ENCODE results near the gene KCNIP2. TPM values are rescaled to one million over a fixed set of nuclear protein-coding genes. Genes with fewer than 3 reads are reported as not detected.
A peak's percentile ranks its signal among the peaks of the same experiment; 100 is the strongest.

KCNIP2 gene
- total and polyA plus RNA-seq, 2 donors (not counting 3 experiments of a cell fraction or from before 2014, with no cell fraction given): 0.36 to 2.2 TPM

- H2AFZ ChIP-seq (ENCODE audit: low read depth, low read length): no peak overlapping the region
- peaks cover 5 to 6% of the 10 kb centered on the region in 2 experiments for H3K36me3 ChIP-seq (ENCODE audit: control insufficient read depth in 2 of 2, extremely low read depth in 1 of 2, insufficient read depth in 2 of 2, low read length in 2 of 2)
- H3K9ac ChIP-seq (replicated peaks; ENCODE audit: extremely low read depth, insufficient read depth, low read length): peak overlapping the region; percentile 91
- intact Hi-C loops (cut with micrococcal nuclease): loop anchor here (5.0 kb wide), 1 partner anchor 34 kb away; the partner anchor contains the start of gene NPM3
- peak overlapping the region; percentile 82 to 99 (median 90) for H3K4me3 ChIP-seq (replicated peaks in 1 of 3; ENCODE audit: insufficient read depth in 1 of 3, low read depth in 1 of 3, low read length in 3 of 3)
- no TSS peak for BruUV-seq (replicated peaks)
- H3K9me1 ChIP-seq (replicated peaks; ENCODE audit: control insufficient read depth, extremely low read depth, insufficient read depth, low read length): no peaks in the 10 kb centered on the region
- no peak for FAIRE-seq
- POLR2A ChIA-PET: no interaction called here
- H4K20me1 ChIP-seq (replicated peaks; ENCODE audit: control insufficient read depth, extremely low read depth, insufficient read depth, low read length): peaks cover 29% of the 10 kb centered on the region
- H3K27me3 ChIP-seq (ENCODE audit: control insufficient read depth in 2 of 2, insufficient read depth in 2 of 2, low read length in 2 of 2): no peaks in the 10 kb centered on the region
- TF ChIP-seq EZH2 (IDR thresholded peaks at IDR 0.05; ENCODE audit: borderline replicate concordance, low read depth, low read length, severe bottlenecking) (no peak), JUN (IDR thresholded peaks at IDR 0.05; ENCODE audit: borderline replicate concordance, insufficient read depth, insufficient read length, low read depth) (no peak)
- CTCF ChIA-PET: interaction anchor here (0.7 to 5.4 kb wide), 5 partner anchors 19 to 257 kb away, joined by 3 to 39 read pairs (median 5); no protein-coding TSS in a partner anchor
- peaks cover 68% of the 10 kb centered on the region for H3K79me2 ChIP-seq (ENCODE audit: control insufficient read depth, insufficient read depth, low read length)
- H3K4me1 ChIP-seq (ENCODE audit: control insufficient read depth, extremely low read depth, insufficient read depth, low read length): peaks cover 19% of the 10 kb centered on the region
- H3K4me2 ChIP-seq (ENCODE audit: insufficient read depth, low read length): peak overlapping the region; percentile 90
- H3K27ac ChIP-seq (ENCODE audit: insufficient read depth, low read depth, low read length): peak overlapping the region; percentile 35
- dilution Hi-C loops (cut with MboI; ENCODE audit: extremely low pct_ligation_motif_present, low sequenced_read_pairs): no loop called here
- no peak for DNase-seq (ENCODE audit: low read depth, low spot score)
- no peaks in the 10 kb centered on the region for H3K9me3 ChIP-seq (replicated peaks; ENCODE audit: control insufficient read depth, insufficient read depth, low read length)
Measured at GRCh38 chr10:101816376-101816775, 27.2 kb downstream of the KCNIP2 start.

GRCh38 chr10:101814466-101815071, 29.0 kb downstream of the KCNIP2 start:
- Histone ChIP-seq H4K20me1 (replicated peaks; ENCODE audit: control insufficient read depth, extremely low read depth, insufficient read depth, low read length) (peaks cover 33% of the 10 kb centered on the region), H3K9ac (replicated peaks; ENCODE audit: extremely low read depth, insufficient read depth, low read length) (peak overlapping the region; percentile 14), H3K9me1 (replicated peaks; ENCODE audit: control insufficient read depth, extremely low read depth, insufficient read depth, low read length) (no peaks in the 10 kb centered on the region), H3K4me1 (ENCODE audit: control insufficient read depth, extremely low read depth, insufficient read depth, low read length) (peaks cover 19% of the 10 kb centered on the region), H3K79me2 (ENCODE audit: control insufficient read depth, insufficient read depth, low read length) (peaks cover 82% of the 10 kb centered on the region), H3K27me3 (ENCODE audit: control insufficient read depth in 2 of 2, insufficient read depth in 2 of 2, low read length in 2 of 2) (no peaks in the 10 kb centered on the region), H3K27ac (ENCODE audit: insufficient read depth, low read depth, low read length) (no peak overlapping the region), H3K36me3 (ENCODE audit: control insufficient read depth in 2 of 2, extremely low read depth in 1 of 2, insufficient read depth in 2 of 2, low read length in 2 of 2) (peaks cover 11% of the 10 kb centered on the region in 2 experiments), H3K4me2 (ENCODE audit: insufficient read depth, low read length) (peak overlapping the region; percentile 90), H3K4me3 (replicated peaks in 1 of 3; ENCODE audit: insufficient read depth in 1 of 3, low read depth in 1 of 3, low read length in 3 of 3) (peak overlapping the region in 2 of 3 experiments; percentile 82 to 99), H3K9me3 (replicated peaks; ENCODE audit: control insufficient read depth, insufficient read depth, low read length) (no peaks in the 10 kb centered on the region), H2AFZ (ENCODE audit: low read depth, low read length) (no peak overlapping the region)
- intact Hi-C loops (cut with micrococcal nuclease) (loop anchor here (5.0 kb wide), 1 partner anchor 32 kb away; the partner anchor contains the start of gene NPM3), dilution Hi-C loops (cut with MboI; ENCODE audit: extremely low pct_ligation_motif_present, low sequenced_read_pairs) (no loop called here)
- TF ChIP-seq POLR2A (IDR thresholded peaks at IDR 0.05; ENCODE audit: low read depth, low read length) (no peak), FOS (IDR thresholded peaks at IDR 0.05; ENCODE audit: borderline replicate concordance, insufficient read depth, low read length) (no peak), EZH2 (IDR thresholded peaks at IDR 0.05; ENCODE audit: borderline replicate concordance, low read depth, low read length, severe bottlenecking) (no peak), MAX (IDR thresholded peaks at IDR 0.05; ENCODE audit: insufficient read depth, insufficient read length) (no peak), MYC (IDR thresholded peaks at IDR 0.05; ENCODE audit: low read depth, low read length) (no peak), GATA2 (IDR thresholded peaks at IDR 0.05; ENCODE audit: insufficient read depth, insufficient read length, low read depth, low read length) (no peak), JUN (IDR thresholded peaks at IDR 0.05; ENCODE audit: borderline replicate concordance, insufficient read depth, insufficient read length, low read depth) (no peak), CTCF (IDR thresholded peaks at IDR 0.05; ENCODE audit: extremely low read depth in 1 of 2, insufficient read depth in 1 of 2, low read depth in 1 of 2, low read length in 2 of 2) (no peak), POLR2AphosphoS5 (IDR thresholded peaks at IDR 0.05; ENCODE audit: insufficient read depth, low read depth, low read length) (no peak)
- DNase-seq (ENCODE audit: low read depth, low spot score) (no peak), FAIRE-seq (peak; percentile 18)
- ChIA-PET CTCF (interaction anchor here (1.2 to 2.1 kb wide), 4 partner anchors 11 to 195 kb away, joined by 3 to 8 read pairs (median 4); no protein-coding TSS in a partner anchor), POLR2A (interaction anchor here (0.5 kb wide), 1 partner anchor 11 kb away, joined by 5 read pairs; no protein-coding TSS in a partner anchor)
- no TSS peak for BruUV-seq (replicated peaks)

Data from endothelial cell of umbilical vein (primary cell).